SIG-M5 treated with dmso at 0.1 percent for 504 hours (cell line): Measurements from ENCODE around the gene TLDC2.
"Not testable (repeated sequence)": the region's sequence is repeated elsewhere in the genome, so short reads cannot be mapped to it uniquely, and the experiment has no call there.

Source experiments
- DNase-seq: peaks from one replicate; lab custom pipeline; 2025; ENCODE audit not compliant: unreplicated experiment; lab: John Stamatoyannopoulos, UW

TLDC2 gene

DNA sequence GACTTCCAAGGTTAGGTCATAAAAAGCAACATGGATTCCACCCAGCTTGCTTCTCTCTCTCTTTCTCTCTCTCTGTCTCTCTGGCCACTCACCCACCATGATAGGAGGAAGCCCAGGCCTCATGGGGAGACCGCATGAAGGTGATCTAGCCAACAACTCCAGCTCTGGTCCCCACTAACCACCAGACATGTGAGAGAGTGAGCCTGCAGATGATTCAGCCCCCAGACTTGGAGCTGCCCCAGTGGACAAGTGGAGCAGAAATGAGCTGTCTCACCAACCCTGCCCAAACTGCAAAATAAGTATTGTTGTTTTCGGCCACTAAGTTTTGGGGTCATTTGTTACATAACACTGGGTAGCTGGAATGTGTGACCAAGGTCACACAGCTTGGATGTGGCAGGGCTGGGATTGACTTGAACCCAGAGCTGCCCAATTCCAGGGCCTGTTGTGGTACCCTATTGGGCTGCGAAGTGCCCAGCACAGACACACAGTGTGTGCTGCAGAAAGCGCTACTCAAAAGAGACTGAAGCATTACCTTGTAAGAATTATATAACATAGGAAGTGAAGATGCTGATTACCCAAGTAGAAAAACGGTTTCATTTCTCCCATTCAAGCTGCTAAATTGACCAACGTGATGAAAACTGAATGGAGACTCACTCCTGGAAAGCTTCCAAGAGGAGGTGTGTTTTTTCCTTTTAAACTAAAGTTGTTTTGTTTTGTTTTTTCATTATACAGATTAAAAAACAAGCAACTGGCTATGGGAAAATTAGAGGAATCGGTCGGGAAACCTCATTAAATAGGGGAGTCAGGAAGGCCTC, 9.1 kb upstream of the TLDC2 start:
- DNase-seq, result peak; percentile 81

- DNase-seq, result no peak
Measured at GRCh38 chr20:36871640-36872570, 4.0 kb upstream of the TLDC2 start.

GRCh38 chr20:36872852-36873251, 3.1 kb upstream of the TLDC2 start:
- no peak for DNase-seq

DNA sequence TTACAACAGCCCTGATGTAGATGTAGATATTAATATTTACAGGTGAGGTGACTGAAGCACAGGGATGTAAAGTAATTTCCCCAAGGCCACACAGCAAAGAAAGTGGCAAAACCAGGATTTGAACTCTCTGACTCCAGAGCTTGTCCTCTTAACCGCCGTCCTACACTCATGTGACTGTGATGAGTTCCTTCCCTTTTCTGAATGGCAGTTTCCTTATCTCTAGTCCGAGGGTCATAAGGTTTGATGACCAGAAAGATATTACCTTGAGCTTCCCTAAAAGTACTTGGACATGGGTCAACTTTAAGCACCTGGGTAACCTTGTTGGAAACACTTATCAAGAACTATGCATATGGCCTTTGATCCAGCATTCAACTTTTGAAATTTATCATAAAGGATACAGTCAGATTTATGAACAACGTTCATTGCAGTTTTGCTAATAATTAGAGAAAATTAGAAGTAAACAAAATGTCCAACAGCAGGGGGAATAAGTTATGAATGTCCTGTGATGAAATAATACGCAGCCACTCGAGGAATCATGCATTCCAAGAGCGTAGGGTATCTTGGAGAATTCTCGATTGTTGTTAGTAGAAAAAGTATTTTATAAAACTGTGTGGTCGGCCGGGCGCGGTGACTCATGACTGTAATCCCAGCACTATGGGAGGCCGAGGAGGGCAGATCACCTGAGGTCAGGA, 2.3 kb upstream of the TLDC2 start:
- no peak for DNase-seq

- not testable (repeated sequence) for DNase-seq
Measured at GRCh38 chr20:36875093-36875492, 845 bp upstream of the TLDC2 start.

DNA sequence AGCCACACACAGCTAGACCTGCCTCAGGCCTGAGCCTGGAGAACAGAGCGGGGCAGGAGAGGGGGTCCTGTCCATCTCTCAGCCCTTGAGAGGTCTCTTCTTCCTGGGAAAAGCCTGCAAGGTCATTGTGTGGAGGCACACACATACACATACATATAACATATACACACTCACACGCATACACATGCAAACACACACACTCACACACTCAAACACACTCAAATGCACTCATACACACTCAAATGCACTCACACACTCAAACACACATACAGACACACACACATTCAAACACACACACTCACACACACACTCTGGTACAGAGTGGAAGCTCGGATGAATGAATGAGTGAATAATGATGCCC, 515 bp downstream of the TLDC2 start:
- DNase-seq, result no peak

DNA sequence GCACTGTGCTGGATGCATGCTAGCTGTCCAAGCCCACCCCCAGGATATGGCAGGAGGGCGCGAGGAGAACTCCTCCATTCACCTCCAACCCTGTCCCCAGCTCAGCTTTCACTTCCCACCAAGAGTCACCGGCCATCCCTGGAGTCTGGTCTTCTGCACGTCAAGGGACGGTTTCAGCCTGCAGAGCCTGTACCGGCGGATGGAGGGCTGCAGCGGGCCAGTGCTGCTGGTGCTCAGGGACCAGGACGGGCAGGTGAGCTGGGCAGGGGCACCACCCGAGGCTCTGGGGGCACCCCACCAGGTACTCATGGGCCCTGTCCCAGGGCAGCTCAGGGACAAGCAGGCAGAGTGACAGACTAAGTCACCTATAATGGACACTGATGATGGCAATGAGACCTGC, 3.0 kb downstream of the TLDC2 start:
- DNase-seq, result no peak

- DNase-seq, result no peak
Measured at GRCh38 chr20:36880741-36881250, 4.9 kb downstream of the TLDC2 start.

GRCh38 chr20:36881331-36881730, 5.4 kb downstream of the TLDC2 start:
- no peak for DNase-seq

DNA sequence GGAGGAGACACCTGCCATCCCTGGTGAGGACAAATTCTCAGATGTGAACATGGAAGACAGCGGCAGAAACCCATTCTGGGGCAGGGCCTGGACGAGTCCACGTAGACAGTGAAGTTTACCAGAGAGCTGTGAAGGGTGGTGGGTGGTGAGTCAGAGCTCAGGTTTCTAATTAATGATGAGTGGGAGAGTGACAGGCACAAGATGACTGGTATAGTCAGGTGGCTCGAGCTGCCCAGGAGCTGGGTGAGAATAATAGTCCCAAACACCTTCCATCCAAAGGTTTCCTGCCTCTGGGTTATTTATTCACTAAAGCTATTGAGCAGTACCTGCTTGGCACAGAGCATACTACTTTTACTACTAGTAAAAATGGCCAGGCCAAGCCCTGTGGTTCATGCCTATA, 6.0 kb downstream of the TLDC2 start:
- DNase-seq, result no peak

- peak; percentile 25 for DNase-seq
Measured at GRCh38 chr20:36883977-36884535, 8.1 kb downstream of the TLDC2 start.

DNA sequence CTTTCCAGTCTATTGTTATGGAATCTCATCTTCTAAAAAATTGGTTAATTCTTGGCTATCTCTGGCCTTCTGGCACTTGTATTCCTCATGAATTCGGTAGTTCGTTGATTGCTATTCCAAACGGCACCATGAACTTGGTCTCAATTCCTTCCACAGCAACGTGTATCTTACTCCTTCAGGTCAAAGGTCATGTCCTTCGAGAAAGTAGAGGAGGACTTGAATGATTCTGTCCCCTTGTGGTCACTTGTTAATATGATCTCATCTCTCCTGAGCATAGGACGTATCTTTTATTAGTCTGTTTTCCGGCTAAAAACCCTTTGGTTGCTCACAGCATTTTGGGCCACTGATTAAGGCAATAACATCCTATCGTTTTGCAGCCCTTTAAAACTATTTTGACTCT, 9.4 kb downstream of the TLDC2 start:
- no peak for DNase-seq

GRCh38 chr20:36886859-36887751, 11.2 kb downstream of the TLDC2 start:
- peak; percentile 80 for DNase-seq

DNA sequence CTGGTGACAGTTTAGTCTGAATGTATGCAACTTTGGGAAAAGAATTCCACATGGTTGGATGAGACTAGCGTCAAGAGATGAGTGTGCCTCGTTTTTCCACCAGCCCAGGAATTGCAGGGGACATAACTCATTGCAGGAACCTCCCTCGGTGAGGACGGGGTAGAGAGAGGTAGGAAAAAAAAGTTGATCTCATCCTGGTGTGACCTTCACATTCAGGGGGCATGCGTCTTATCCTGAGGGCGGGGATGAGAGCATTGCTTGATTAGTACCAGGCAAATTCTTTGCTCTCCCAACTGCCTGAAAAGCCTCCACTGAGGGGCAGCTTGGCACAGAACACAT, 11.8 kb downstream of the TLDC2 start:
- DNase-seq, result no peak

DNA sequence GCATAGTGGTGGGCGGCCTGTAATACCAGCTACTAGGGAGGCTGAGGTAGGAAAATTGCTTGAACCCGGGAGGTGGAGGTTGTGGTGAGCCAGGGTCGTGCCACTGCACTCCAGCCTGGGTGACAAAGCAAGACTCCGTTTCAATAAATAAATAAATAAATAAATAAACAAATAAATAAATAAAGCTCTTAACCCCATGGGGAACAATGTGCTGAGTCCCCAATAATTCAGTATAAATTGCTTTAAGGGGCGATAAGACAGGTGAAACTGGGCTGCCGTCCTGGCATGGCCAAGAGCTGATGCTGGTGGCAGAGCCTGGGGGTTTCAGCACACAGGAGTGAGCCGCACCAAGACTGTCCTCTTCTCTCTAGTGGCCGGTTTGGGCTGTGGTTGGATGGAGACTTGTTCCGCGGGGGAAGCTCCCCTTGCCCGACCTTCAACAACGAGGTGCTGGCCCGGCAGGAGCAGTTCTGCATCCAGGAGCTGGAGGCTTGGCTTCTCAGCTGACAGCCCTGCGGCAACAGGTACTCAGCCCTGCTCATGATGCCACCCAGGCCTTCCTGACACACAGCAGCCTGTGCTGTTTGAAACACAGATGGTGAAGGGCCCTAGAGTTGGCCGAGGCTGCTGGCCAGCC, 13.1 kb downstream of the TLDC2 start:
- DNase-seq, result no peak

DNA sequence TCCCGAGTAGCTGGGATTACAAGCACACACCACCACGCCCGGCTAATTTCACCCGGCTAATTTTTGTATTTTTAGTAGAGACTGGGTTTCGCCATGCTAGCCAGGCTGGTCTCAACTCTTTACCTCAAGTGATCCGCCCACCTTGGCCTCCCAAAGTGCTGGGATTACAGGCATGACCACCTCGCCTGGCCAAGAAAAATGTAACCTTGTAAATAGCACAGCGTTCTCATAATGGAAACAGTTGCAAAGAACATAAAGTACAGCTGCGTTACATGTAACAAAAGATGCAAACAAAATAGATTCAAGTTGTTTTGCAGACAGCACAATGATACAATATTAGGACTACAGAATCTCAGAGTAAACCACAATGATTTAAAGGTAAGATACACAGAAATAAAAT, 14.6 kb downstream of the TLDC2 start:
- no peak for DNase-seq

DNA sequence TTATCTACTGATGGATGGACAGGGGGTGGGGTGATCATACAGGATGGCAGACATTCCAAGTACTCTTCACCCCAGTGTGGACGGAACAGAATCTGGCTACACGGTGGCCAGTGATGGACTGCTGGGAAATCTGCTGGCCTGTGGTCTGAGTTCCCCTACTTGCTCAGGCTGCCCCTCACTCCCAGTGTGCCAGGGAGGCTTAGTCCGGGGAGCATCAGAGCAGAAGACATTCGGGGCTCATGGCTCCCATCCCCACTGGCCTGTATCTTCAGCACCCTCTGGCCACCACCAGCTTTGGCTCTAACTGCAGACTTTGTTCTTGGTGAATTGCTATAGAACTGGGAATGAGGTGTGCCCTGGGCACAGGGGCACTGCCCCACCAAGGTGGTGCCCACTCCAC, 15.3 kb downstream of the TLDC2 start:
- DNase-seq, result no peak

GRCh38 chr20:36893801-36894200, 17.9 kb downstream of the TLDC2 start:
- no peak for DNase-seq

- DNase-seq, result no peak
Measured at GRCh38 chr20:36895036-36895435, 19.1 kb downstream of the TLDC2 start.

DNA sequence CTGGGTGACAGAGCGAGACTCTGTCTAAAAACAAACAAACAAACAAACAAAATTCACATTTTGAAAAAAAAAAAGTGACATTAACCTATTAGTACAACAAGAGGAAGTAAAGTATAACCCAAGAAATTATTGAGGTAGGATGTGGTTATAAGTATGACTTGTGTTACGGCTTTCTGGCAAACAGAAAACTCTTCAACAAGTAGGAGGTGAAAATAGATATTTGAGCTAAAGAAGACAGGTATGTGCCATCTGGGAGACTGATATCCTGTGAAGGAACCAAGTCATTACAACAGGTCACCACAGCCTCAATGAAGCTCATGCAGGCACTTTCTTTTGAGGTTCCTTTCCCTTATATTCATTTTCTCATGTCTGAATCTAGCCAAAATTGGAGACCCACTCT, 28.8 kb downstream of the TLDC2 start:
- DNase-seq, result no peak
